ENCODE measurements around the gene ZNF469. TPM values are rescaled to one million over a fixed set of nuclear protein-coding genes. Genes with fewer than 3 reads are reported as not detected.

The ZNF469 gene
- total and polyA plus RNA-seq, 2 donors (not counting 3 experiments of a cell fraction or from before 2014, with no cell fraction given): 0.90 to 5.7 TPM

- intact Hi-C loops (cut with micrococcal nuclease) (no loop called here), dilution Hi-C loops (cut with MboI; ENCODE audit: extremely low pct_ligation_motif_present, low sequenced_read_pairs) (no loop called here)
- H3K9me1 ChIP-seq (replicated peaks; ENCODE audit: control insufficient read depth, extremely low read depth, insufficient read depth, low read length): no peaks in the 10 kb centered on the region
- H3K79me2 ChIP-seq (ENCODE audit: control insufficient read depth, insufficient read depth, low read length): no peaks in the 10 kb centered on the region
- no peaks in the 10 kb centered on the region for H3K36me3 ChIP-seq (ENCODE audit: control insufficient read depth in 2 of 2, extremely low read depth in 1 of 2, insufficient read depth in 2 of 2, low read length in 2 of 2)
- no peak overlapping the region for H3K4me3 ChIP-seq (replicated peaks in 1 of 3; ENCODE audit: insufficient read depth in 1 of 3, low read depth in 1 of 3, low read length in 3 of 3)
- no peaks in the 10 kb centered on the region for H3K27me3 ChIP-seq (ENCODE audit: control insufficient read depth in 2 of 2, insufficient read depth in 2 of 2, low read length in 2 of 2)
- H3K4me2 ChIP-seq (ENCODE audit: insufficient read depth, low read length): no peak overlapping the region
- CTCF ChIA-PET: no interaction called here
- TF ChIP-seq GATA2 (IDR thresholded peaks at IDR 0.05; ENCODE audit: insufficient read depth, insufficient read length, low read depth, low read length): no peak
- TF ChIP-seq FOS (IDR thresholded peaks at IDR 0.05; ENCODE audit: borderline replicate concordance, insufficient read depth, low read length): no peak
- TF ChIP-seq, protein P1, sequence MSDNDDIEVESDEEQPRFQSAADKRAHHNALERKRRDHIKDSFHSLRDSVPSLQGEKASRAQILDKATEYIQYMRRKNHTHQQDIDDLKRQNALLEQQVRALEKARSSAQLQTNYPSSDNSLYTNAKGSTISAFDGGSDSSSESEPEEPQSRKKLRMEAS (IDR thresholded peaks at IDR 0.05; ENCODE audit: insufficient read depth, insufficient read length): no peak
- TF ChIP-seq CTCF (IDR thresholded peaks at IDR 0.05; ENCODE audit: extremely low read depth in 1 of 2, insufficient read depth in 1 of 2, low read depth in 1 of 2, low read length in 2 of 2): no peak
- TF ChIP-seq POLR2AphosphoS5 (IDR thresholded peaks at IDR 0.05; ENCODE audit: insufficient read depth, low read depth, low read length): no peak
- TF ChIP-seq JUN (IDR thresholded peaks at IDR 0.05; ENCODE audit: borderline replicate concordance, insufficient read depth, insufficient read length, low read depth): no peak
- TF ChIP-seq EZH2 (IDR thresholded peaks at IDR 0.05; ENCODE audit: borderline replicate concordance, low read depth, low read length, severe bottlenecking): no peak
- no peak for TF ChIP-seq POLR2A (IDR thresholded peaks at IDR 0.05; ENCODE audit: low read depth, low read length)
- TF ChIP-seq MYC (IDR thresholded peaks at IDR 0.05; ENCODE audit: low read depth, low read length): no peak
- H3K27ac ChIP-seq (ENCODE audit: insufficient read depth, low read depth, low read length): no peak overlapping the region
- FAIRE-seq (no peak), DNase-seq (ENCODE audit: low read depth, low spot score) (no peak)
- BruUV-seq (replicated peaks): no TSS peak
- no peak overlapping the region for H2AFZ ChIP-seq (ENCODE audit: low read depth, low read length)
- no peak overlapping the region for H3K9ac ChIP-seq (replicated peaks; ENCODE audit: extremely low read depth, insufficient read depth, low read length)
- H3K9me3 ChIP-seq (replicated peaks; ENCODE audit: control insufficient read depth, insufficient read depth, low read length): no peaks in the 10 kb centered on the region
- POLR2A ChIA-PET: no interaction called here
- no peaks in the 10 kb centered on the region for H4K20me1 ChIP-seq (replicated peaks; ENCODE audit: control insufficient read depth, extremely low read depth, insufficient read depth, low read length)
- no peaks in the 10 kb centered on the region for H3K4me1 ChIP-seq (ENCODE audit: control insufficient read depth, extremely low read depth, insufficient read depth, low read length)
These were observed 39.4 kb upstream of the ZNF469 start for GRCh38 chr16:88343271-88343791.
